ENCODE results near the gene GAREM1.

- TF ChIP-seq POLR2A (IDR thresholded peaks at IDR 0.05), result no peak
- TF ChIP-seq, protein P1, sequence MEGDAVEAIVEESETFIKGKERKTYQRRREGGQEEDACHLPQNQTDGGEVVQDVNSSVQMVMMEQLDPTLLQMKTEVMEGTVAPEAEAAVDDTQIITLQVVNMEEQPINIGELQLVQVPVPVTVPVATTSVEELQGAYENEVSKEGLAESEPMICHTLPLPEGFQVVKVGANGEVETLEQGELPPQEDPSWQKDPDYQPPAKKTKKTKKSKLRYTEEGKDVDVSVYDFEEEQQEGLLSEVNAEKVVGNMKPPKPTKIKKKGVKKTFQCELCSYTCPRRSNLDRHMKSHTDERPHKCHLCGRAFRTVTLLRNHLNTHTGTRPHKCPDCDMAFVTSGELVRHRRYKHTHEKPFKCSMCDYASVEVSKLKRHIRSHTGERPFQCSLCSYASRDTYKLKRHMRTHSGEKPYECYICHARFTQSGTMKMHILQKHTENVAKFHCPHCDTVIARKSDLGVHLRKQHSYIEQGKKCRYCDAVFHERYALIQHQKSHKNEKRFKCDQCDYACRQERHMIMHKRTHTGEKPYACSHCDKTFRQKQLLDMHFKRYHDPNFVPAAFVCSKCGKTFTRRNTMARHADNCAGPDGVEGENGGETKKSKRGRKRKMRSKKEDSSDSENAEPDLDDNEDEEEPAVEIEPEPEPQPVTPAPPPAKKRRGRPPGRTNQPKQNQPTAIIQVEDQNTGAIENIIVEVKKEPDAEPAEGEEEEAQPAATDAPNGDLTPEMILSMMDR (IDR thresholded peaks at IDR 0.05), result no peak
Measured at GRCh38 chr18:32507093-32507492, 36.4 kb upstream of the GAREM1 start.
